GM12873 (cell line): Measurements from ENCODE around the gene CENATAC.

Experiments used
- TF ChIP-seq, protein P1 (sequence below): IDR thresholded peaks from 2 replicates; pipeline ENCODE4 v1.5.1; 2012; ENCODE audit warnings: low read depth, mild to moderate bottlenecking, moderate library complexity, low read length, control low read depth; ENCODE audit not compliant: insufficient read depth; ENCODE audit errors: missing control alignments

The CENATAC gene

DNA sequence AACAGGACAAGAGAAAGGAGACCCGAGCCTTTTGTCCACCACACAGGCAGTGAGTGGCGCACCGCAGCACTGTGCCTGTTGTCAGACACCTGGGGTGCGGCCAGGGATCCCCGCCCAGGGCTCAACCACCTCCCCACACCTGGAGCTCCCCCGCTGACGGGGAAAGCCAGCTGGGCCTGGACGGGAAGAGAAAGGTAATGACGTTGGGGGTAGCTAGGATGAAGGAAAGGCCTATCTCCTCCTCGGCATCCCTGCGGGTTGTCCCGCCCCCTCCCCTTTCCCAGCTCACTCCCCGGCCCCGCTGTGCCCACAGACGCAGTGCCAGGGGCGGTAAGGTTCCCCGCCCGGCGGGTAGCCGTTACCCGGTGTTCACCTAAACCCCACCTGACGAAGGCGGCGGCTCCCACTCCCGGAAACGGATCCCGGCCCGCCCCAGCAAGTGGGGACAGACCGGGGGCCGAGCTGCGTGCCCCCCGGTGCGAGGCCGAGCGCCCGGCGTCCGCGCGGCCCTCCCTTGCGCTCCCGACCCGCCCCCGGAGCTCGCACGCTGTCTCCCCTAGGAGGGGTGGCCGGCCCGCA, 58.6 kb downstream of the CENATAC start:
- TF ChIP-seq, protein P1, sequence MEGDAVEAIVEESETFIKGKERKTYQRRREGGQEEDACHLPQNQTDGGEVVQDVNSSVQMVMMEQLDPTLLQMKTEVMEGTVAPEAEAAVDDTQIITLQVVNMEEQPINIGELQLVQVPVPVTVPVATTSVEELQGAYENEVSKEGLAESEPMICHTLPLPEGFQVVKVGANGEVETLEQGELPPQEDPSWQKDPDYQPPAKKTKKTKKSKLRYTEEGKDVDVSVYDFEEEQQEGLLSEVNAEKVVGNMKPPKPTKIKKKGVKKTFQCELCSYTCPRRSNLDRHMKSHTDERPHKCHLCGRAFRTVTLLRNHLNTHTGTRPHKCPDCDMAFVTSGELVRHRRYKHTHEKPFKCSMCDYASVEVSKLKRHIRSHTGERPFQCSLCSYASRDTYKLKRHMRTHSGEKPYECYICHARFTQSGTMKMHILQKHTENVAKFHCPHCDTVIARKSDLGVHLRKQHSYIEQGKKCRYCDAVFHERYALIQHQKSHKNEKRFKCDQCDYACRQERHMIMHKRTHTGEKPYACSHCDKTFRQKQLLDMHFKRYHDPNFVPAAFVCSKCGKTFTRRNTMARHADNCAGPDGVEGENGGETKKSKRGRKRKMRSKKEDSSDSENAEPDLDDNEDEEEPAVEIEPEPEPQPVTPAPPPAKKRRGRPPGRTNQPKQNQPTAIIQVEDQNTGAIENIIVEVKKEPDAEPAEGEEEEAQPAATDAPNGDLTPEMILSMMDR, result no peak

DNA sequence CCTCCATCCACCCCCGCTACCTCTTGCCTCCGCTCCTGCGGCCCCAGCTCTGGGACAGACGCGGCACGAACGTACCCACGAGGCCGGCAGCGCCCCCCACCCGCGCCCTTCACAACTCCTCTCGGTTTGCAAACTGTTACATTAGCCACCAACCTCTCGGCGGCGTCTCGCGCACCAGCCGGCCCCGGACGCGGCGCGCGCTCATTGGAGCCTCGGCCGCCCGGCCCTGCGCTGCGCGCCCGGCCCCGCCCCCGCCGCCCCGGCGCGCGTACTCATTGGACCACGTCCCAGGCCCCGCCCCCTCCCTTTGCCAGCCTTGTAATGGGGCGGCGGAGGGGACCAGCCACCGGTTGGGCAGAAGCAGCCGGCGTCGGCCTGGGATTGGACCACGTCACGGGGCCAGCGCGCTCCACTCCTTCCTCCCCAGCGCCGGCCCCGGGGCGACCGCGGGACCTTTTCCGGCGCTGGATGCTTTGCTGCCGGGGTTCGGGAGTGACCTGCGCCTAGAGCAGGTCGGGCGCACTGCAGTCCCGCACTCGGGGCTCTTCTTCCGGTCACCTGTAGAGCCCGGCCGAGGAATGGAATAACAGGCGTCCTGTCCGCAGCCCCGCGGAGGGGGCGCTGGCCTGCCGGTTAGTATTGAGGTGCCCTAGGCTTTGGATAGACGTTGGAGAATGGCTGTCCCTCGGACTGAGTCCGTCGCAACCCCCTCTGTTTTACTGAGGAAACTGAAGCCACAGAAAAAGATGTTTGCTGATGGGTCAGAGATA, 59.2 kb downstream of the CENATAC start, which contains the start of gene HYOU1:
TSS of gene HYOU1 (minus strand) at position 206 of the 770 bp plus-strand sequence. CDS start 1,045 bp downstream, outside the sequence.
- TF ChIP-seq, protein P1, result peak; percentile 26

DNA sequence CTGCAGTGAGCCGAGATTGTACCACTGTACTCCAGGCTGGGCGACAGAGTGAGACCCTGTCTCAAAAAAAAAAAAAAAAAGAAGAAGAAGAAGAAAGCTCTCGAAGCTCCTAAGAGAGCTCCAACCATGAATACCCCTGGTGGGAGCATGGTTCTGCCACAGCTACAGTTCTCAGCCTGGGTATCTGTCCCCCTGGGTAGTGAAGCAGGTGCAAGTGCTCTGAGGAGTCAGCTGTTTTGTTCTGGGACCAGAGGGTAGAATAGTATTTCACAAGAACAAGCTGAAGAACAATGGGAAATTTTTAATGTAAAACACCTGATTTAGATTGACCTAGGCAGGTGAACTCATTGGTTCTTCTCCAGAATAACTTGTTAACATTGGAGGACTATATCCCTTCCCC, 63.3 kb downstream of the CENATAC start:
- TF ChIP-seq, protein P1, result no peak

DNA sequence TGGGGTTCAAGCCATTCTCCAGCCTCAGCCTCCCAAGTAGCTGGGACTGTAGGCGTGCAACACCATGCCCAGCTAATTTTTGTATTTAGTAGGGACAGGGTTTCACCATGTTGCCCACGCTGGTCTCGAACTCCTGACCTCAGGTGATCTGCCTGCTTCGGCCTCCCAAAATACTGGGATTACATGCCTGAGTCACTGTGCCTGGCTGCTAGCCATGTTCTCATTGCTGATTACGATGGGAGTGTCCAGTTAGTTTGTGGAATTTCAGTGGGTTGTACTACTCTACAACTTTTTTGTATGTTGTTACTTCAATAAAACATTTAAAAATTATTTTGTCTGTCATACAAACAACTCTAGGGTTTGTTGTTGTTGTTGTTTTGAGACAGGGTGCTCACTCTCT, 64.8 kb downstream of the CENATAC start:
- TF ChIP-seq, protein P1, result no peak

DNA sequence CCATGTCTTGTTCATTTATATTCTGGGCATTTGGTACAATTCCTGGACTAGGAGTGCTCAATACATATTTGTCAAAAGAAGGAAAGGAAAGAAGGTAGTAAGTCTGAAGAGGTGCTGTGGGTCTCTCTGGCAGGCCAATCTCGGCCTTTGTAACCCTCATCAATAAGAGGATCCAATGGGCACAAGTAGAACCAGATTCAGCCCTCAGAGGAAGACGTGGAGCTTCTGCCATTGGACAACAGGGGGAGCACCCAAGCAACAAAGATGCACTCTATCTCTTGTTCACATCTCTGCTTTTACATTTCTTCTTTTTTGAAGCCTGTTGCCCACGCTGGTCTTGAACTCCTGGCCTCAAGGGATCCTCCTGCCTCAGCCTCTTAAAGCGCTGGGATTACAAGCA, 67.4 kb downstream of the CENATAC start:
- TF ChIP-seq, protein P1, result peak; percentile 78
